HCT116 (cell line): ENCODE results near the gene IGSF10. TPM values are rescaled to one million over a fixed set of nuclear protein-coding genes. Genes with fewer than 3 reads are reported as not detected.

Experiments used
- ATAC-seq: fragments of 200-7000 bp; cut with Tn5 transposase; 2 replicates; pipeline ENCODE4 v1.9.1; 2020; ENCODE audit warnings: mild to moderate bottlenecking, moderate library complexity
- BruUV-seq: library from RNA; stranded (reverse); fragments of 400-500 nt; replicated peaks from 2 replicates; lab custom pipeline; 2021; lab: Mats Ljungman, UMichigan
- CTCF ChIA-PET: fragments of 300-600 bp; sonication (Branson Sonifier 250); formaldehyde crosslinking; loops from one replicate; lab custom pipeline; 2021; ENCODE audit warnings: antibody characterized with exemption; lab: Charles Lee
- POLR2A ChIA-PET: fragments of 300-600, 350-600 bp; sonication (Branson Sonifier 250); formaldehyde crosslinking; loops from one replicate; lab custom pipeline; 2021; ENCODE audit warnings: antibody characterized with exemption; lab: Charles Lee
- RAD21 ChIA-PET, 2 experiments: fragments of 300-600 bp; sonication (Branson Sonifier 250); formaldehyde crosslinking; loops; one replicate each; lab custom pipeline; 2023; ENCODE audit warnings: low total read pairs in 2 of 2; ENCODE audit not compliant: uncharacterized antibody in 2 of 2, unreplicated experiment in 2 of 2, low non-redundant PET in 1 of 2; lab: Charles Lee
- DNase-seq: peaks from one replicate; pipeline ENCODE4 v3.0.0-alpha.2; 2010; ENCODE audit warnings: low read depth, low spot score
- H2AFZ ChIP-seq: fragments of 200-600 bp; shearing (Covaris generic), sonication (generic); 2 replicates; pipeline ENCODE4 v1.6.1; 2017; ENCODE audit warnings: low read depth, mixed run types, mixed read lengths, antibody characterized with exemption, low read length; ENCODE audit not compliant: poor library complexity, severe bottlenecking
- H3K27ac ChIP-seq: 2 replicates; pipeline ENCODE4 v1.5.1; 2012; ENCODE audit warnings: low read depth, low read length
- H3K27me3 ChIP-seq: fragments of 200-600 bp; sonication (generic); 2 replicates; pipeline ENCODE4 v1.6.1; 2016; ENCODE audit warnings: mixed run types, low read length, mixed read lengths; ENCODE audit not compliant: insufficient read depth
- H3K36me3 ChIP-seq, 2 experiments: fragments of 200-500 bp in 1 of 2; fragments of 200-600 bp in 1 of 2; sonication (Bioruptor generic) in 1 of 2; sonication (generic) in 1 of 2; 2 replicates each; pipeline versions ENCODE4 v1.5.1 to v1.6.1; 2014 to 2016; ENCODE audit warnings: low read length in 2 of 2, inconsistent platforms in 1 of 2, mixed read lengths in 1 of 2, mixed run types in 1 of 2; ENCODE audit not compliant: insufficient read depth in 2 of 2, control insufficient read depth in 1 of 2
- H3K4me1 ChIP-seq, 2 experiments: fragments of 200-600 bp in 1 of 2; sonication (generic) in 1 of 2; 2 replicates each; pipeline versions ENCODE4 v1.5.1 to v1.6.1; 2012 to 2017; ENCODE audit warnings: low read length in 2 of 2, inconsistent platforms in 1 of 2, mild to moderate bottlenecking in 1 of 2, mixed read lengths in 1 of 2, mixed run types in 1 of 2, moderate library complexity in 1 of 2; ENCODE audit not compliant: insufficient read depth in 2 of 2, control insufficient read depth in 1 of 2
- H3K4me2 ChIP-seq: fragments of 200-600 bp; sonication (generic); 2 replicates; pipeline ENCODE4 v1.6.1; 2017; ENCODE audit warnings: mixed run types, low read length, mixed read lengths
- H3K4me3 ChIP-seq, 2 experiments: fragments of 200-600 bp in 1 of 2; sonication (generic) in 1 of 2; replicated peaks in 1 of 2; 2 replicates each; pipeline ENCODE4 v1.5.1; 2011 to 2016; ENCODE audit warnings: low read length in 2 of 2, control low read depth in 1 of 2, low read depth in 1 of 2, mild to moderate bottlenecking in 1 of 2, mixed read lengths in 1 of 2, mixed run types in 1 of 2
- H3K79me2 ChIP-seq: fragments of 200-600 bp; sonication (generic); 2 replicates; pipeline ENCODE4 v1.6.1; 2017; ENCODE audit warnings: mild to moderate bottlenecking, mixed run types, low read length, moderate library complexity, mixed read lengths; ENCODE audit not compliant: insufficient read depth
- H3K9ac ChIP-seq: fragments of 200-600 bp; sonication (generic); 2 replicates; pipeline ENCODE4 v1.6.1; 2016; ENCODE audit warnings: low read length, mixed read lengths
- H3K9me2 ChIP-seq: fragments of 200-600 bp; sonication (generic), shearing (Covaris generic); 2 replicates; pipeline ENCODE4 v1.6.1; 2017; ENCODE audit warnings: mixed run types, mild to moderate bottlenecking, moderate library complexity; ENCODE audit not compliant: insufficient read depth
- H3K9me3 ChIP-seq, 2 experiments: fragments of 200-500 bp in 1 of 2; fragments of 200-600 bp in 1 of 2; sonication (Bioruptor generic) in 1 of 2; sonication (generic) in 1 of 2; 2 replicates each; pipeline ENCODE4 v1.6.1; 2014 to 2017; ENCODE audit warnings: low read length in 2 of 2, mixed read lengths in 2 of 2, inconsistent platforms in 1 of 2, low read depth in 1 of 2, mild to moderate bottlenecking in 1 of 2, mixed run types in 1 of 2, moderate library complexity in 1 of 2; ENCODE audit not compliant: control insufficient read depth in 1 of 2, insufficient read depth in 1 of 2
- H4K20me1 ChIP-seq: fragments of 200-600 bp; sonication (generic), shearing (Covaris generic); 2 replicates; pipeline ENCODE4 v1.6.1; 2017; ENCODE audit warnings: mixed run types, mild to moderate bottlenecking, moderate library complexity; ENCODE audit not compliant: insufficient read depth
- CBX3 ChIP-seq: IDR thresholded peaks from 2 replicates; pipeline ENCODE4 v1.6.1; 2012; ENCODE audit warnings: low read depth
- EZH2 ChIP-seq: fragments of 200-600 bp; sonication (generic); IDR thresholded peaks from 2 replicates; pipeline ENCODE4 v1.6.1; 2017; ENCODE audit warnings: antibody characterized with exemption, mixed run types
- FOSL1 ChIP-seq: IDR thresholded peaks from 2 replicates; pipeline ENCODE4 v1.6.1; 2012; ENCODE audit warnings: low read depth
- POLR2A ChIP-seq: IDR thresholded peaks from 2 replicates; pipeline ENCODE4 v1.7.0; 2011; ENCODE audit warnings: borderline replicate concordance; ENCODE audit not compliant: insufficient read depth, insufficient read length; ENCODE audit errors: extremely low read depth
- POLR2AphosphoS5 ChIP-seq: IDR thresholded peaks from 2 replicates; pipeline ENCODE4 v1.6.1; 2011; ENCODE audit warnings: mild to moderate bottlenecking, low read depth, low read length, moderate library complexity
- SRF ChIP-seq: IDR thresholded peaks from 2 replicates; pipeline ENCODE4 v1.6.1; 2012; ENCODE audit warnings: low read depth
- ZNF274 ChIP-seq: fragments of 200-500 bp; sonication (Bioruptor generic); IDR thresholded peaks from 2 replicates; pipeline ENCODE4 v1.6.1; 2014; ENCODE audit warnings: mild to moderate bottlenecking, low read depth, low read length, inconsistent platforms
- intact Hi-C: fragments of 100-400 bp; cut with micrococcal nuclease; formaldehyde crosslinking; loops from 2 replicates; pipeline ENCODE4 v1.10.0; 2022
- total RNA-seq: library from RNA; stranded (reverse); gene quantifications from one replicate; pipeline ENCODE4 v1.2.1, GENCODE V29; 2021; ENCODE audit not compliant: unreplicated experiment
- TF ChIP-seq, protein P1 (sequence below), 3 experiments: fragments of 200-600 bp in 1 of 3; sonication (generic) in 1 of 3; IDR thresholded peaks in 2 of 3; conservative IDR thresholded peaks in 1 of 3; 2 replicates each; pipeline ENCODE4 v1.5.1; 2012 to 2017; ENCODE audit warnings: low read depth in 2 of 3, low read length in 2 of 3, antibody characterized with exemption in 1 of 3, borderline replicate concordance in 1 of 3, control low read depth in 1 of 3, mild to moderate bottlenecking in 1 of 3, mixed read lengths in 1 of 3, mixed run types in 1 of 3, moderate library complexity in 1 of 3; ENCODE audit not compliant: insufficient read depth in 1 of 3
- TF ChIP-seq, protein P2 (sequence below): IDR thresholded peaks from 2 replicates; pipeline ENCODE4 v1.6.1; 2012

Gene IGSF10
- total RNA-seq, 1 experiment from 2014 or later = 0.02 TPM

DNA sequence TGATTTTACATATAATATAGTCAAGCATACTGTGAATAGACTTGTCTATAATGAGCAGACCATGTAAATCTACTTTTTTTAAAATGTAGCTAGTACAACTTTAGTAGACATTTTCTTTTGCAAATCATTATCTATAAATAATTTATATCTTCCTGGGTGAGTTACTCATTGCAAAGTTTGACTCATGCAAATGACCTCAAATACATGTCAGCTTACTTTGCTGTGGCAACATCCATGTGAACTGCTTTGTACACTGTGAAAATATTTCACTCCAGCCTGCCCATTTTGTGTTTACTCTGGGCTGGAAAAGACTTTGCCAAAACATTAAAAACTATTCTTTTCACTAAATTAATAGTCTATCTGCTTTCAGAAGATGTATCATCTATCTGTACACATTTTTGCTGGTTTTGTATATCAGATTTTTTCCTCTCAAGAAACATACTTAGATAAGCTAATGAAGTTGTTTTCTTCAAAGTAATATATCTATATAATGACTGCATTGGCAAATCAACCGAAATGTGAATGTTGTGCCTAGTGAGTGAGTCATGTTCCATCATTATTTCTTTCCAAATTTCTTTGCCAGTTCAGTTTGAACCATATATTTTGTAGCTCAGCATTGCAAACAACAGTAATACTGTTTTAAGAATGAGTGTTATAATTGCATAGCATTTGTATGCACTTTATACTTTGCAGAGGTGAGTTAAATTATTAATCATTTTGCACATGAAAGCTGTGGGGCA is 26.5 kb downstream of the IGSF10 start (continued):
- TF ChIP-seq, protein P1, sequence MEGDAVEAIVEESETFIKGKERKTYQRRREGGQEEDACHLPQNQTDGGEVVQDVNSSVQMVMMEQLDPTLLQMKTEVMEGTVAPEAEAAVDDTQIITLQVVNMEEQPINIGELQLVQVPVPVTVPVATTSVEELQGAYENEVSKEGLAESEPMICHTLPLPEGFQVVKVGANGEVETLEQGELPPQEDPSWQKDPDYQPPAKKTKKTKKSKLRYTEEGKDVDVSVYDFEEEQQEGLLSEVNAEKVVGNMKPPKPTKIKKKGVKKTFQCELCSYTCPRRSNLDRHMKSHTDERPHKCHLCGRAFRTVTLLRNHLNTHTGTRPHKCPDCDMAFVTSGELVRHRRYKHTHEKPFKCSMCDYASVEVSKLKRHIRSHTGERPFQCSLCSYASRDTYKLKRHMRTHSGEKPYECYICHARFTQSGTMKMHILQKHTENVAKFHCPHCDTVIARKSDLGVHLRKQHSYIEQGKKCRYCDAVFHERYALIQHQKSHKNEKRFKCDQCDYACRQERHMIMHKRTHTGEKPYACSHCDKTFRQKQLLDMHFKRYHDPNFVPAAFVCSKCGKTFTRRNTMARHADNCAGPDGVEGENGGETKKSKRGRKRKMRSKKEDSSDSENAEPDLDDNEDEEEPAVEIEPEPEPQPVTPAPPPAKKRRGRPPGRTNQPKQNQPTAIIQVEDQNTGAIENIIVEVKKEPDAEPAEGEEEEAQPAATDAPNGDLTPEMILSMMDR (IDR thresholded peaks at IDR 0.05 in 2 of 3, conservative IDR thresholded peaks at IDR 0.05 in 1 of 3; ENCODE audit: borderline replicate concordance in 1 of 3, insufficient read depth in 1 of 3, low read depth in 2 of 3, low read length in 2 of 3) = no peak
- TF ChIP-seq SRF (no peak), ZNF274 (no peak), CBX3 (no peak), POLR2A (no peak), POLR2AphosphoS5 (no peak)
- TF ChIP-seq, protein P2, sequence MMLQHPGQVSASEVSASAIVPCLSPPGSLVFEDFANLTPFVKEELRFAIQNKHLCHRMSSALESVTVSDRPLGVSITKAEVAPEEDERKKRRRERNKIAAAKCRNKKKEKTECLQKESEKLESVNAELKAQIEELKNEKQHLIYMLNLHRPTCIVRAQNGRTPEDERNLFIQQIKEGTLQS = no peak
- TF ChIP-seq, all 23 proteins: peak for 0

DNA sequence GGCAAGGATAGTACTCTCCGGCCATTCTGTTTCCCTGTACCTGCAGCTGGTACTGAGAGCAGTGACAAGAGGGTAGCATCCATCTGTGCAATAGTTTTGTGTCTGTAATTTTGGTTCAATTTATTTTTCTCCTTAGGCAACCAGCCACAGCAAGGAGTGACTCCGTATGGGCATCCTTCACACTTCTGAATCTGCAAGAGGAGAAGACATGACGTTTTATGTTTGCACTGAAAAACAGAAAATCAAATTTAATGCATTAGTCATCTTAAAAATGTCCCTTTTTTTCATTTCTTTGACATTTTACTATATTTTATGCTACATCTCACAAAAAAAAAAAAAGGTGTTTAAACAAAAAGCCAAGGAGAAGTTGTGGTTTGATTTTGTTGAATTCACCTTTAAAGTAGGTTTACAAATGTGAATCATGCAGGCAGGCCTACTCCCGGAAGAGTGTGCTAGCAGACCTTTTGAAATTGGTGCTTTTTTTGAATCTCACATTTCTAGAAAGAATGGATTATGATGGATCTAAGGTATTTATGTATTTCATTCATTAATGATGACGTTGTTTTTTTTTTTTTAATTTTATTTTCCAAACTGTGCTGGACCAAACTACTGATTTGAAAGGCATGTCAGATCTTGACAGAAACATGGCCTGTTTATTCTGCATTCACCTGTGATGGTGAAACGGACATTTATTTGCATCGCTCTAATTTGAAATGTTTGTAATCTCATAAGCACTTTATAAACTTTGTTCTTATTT is 28.1 kb downstream of the IGSF10 start:
- CTCF ChIA-PET = no interaction called here
- no peak overlapping the region for H2AFZ ChIP-seq
- POLR2A ChIA-PET = no interaction called here
- H3K9me3 ChIP-seq = no peaks in the 10 kb centered on the region
- no peak overlapping the region for H3K27ac ChIP-seq
- no peak overlapping the region for H3K4me2 ChIP-seq
- no peaks in the 10 kb centered on the region for H3K36me3 ChIP-seq
- DNase-seq (no peak), ATAC-seq (no peak)
- RAD21 ChIA-PET = no interaction called here
- TF ChIP-seq POLR2AphosphoS5 = no peak
- no peak for TF ChIP-seq EZH2
- no peak for TF ChIP-seq FOSL1
- H3K4me1 ChIP-seq = peaks cover 0 to 3% of the 10 kb centered on the region in 2 experiments; a peak in 1 of 4 replicates
- H3K9me2 ChIP-seq = no peaks in the 10 kb centered on the region
- no peak overlapping the region for H3K4me3 ChIP-seq
- H3K9ac ChIP-seq = no peak overlapping the region
- no peaks in the 10 kb centered on the region for H4K20me1 ChIP-seq
- intact Hi-C loops = no loop called here
- H3K27me3 ChIP-seq = no peaks in the 10 kb centered on the region
- H3K79me2 ChIP-seq = no peaks in the 10 kb centered on the region
- BruUV-seq = no TSS peak
